GM18951 (cell line): Measurements from ENCODE around the gene PRCC.

Experiments used
- POLR2A ChIP-seq: IDR thresholded peaks from 4 replicates; pipeline ENCODE4 v1.6.1; 2011; ENCODE audit warnings: mild to moderate bottlenecking; ENCODE audit not compliant: insufficient read length, insufficient read depth; ENCODE audit errors: extremely low read depth
- in situ Hi-C: fragments of 300-500 bp; cut with MboI; formaldehyde crosslinking; loops from one replicate; pipeline ENCODE4 v1.12.0; 2022; ENCODE audit warnings: low sequenced_read_pairs, mixed read lengths, inconsistent platforms; ENCODE audit not compliant: unreplicated experiment

Gene PRCC

GRCh38 chr1:156833603-156834002 is 66.3 kb downstream of the PRCC start:
- TF ChIP-seq POLR2A: no peak
- in situ Hi-C loops: no loop called here

DNA sequence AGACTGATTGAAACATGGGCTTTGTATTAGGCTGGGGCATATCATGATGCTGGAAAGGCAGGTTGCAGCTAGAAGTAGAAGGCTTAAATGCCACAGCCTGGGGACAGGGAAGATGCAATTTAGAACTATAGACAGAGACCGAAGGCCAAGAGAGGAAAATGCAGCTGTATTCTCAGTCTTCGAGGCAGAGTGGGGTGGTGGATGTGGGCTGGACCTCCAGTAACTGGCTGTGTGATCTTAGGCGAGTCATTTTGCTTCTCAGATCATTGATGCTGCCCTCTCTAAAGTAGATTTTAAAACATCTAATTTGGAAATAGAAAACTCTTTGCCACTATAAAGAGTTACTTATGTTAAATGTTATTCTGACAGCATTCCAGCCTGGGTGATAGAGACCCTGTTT is 67.0 kb downstream of the PRCC start:
- TF ChIP-seq POLR2A: no peak
- in situ Hi-C loops: no loop called here

- TF ChIP-seq POLR2A: no peak
- in situ Hi-C loops: no loop called here
These were observed 68.8 kb downstream of the PRCC start for GRCh38 chr1:156836041-156836654.

DNA sequence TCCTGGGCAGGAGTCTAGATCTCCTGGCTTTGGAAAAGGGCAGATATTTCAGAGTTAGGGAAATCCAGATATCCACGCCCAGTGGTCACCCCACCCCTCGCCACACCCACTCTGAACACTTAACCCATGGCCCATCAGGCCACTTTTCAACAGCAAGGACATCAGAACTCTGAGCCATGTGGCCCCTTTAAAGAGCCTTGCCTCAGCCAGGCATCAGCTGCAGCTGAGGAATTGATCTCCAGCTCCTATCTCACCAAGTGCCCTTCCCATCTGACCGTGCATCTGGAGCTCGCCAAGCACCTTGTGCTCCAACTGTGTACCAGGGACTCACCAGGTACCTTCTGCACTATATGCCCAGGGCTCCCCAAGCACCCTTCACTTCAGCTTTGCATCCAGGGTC is 69.6 kb downstream of the PRCC start:
- in situ Hi-C loops: no loop called here

DNA sequence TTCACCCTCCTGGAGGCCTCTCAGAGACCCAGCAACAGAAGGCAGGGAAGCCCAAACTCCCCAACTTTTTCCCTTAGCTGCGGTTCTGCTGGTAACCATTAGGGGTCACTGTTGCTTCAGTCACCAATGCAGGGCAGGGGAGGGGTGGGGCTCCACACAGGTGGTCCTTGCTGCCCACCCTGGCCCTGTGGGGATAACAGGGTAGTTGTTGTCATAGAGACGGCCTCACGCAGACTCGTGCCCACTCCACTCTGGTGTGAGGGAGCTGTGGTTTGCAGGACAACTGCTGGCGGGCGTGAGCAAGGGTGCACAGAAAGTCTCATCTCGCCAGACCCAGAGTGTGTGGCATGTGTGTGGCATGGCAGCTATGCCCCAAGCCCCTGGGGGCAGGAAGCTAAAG is 71.6 kb downstream of the PRCC start:
- TF ChIP-seq POLR2A: no peak
- in situ Hi-C loops: no loop called here

More for the DNA sequence above, 69.6 kb downstream of the PRCC start:
- TF ChIP-seq POLR2A: no peak

- TF ChIP-seq POLR2A: no peak
- in situ Hi-C loops: no loop called here
These were observed 72.2 kb downstream of the PRCC start for GRCh38 chr1:156839426-156840109.

- no peak for TF ChIP-seq POLR2A
- in situ Hi-C loops: no loop called here
These were observed 73.0 kb downstream of the PRCC start for GRCh38 chr1:156840186-156840897.

DNA sequence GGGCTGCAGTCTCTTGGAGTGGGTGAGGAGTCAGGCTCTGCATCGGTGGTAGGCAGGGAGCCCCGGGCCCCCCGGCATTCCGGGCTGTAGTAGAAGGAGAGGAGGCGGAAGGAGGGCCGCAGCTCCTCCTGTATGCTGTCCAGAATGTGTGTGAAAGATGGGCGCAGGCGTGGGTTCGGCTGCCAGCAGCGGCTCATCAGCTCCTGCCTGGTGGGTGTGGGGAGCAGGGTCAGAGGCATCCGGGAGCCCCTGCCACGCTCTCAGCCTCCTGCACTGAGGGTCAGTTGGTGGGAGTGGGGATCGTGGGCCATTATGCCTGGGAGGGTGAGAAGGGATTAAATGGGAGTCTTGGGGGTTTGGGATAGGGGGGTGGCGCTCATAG is 73.6 kb downstream of the PRCC start:
- TF ChIP-seq POLR2A: no peak
- in situ Hi-C loops: no loop called here

- in situ Hi-C loops: no loop called here
- TF ChIP-seq POLR2A: no peak
These were observed 74.0 kb downstream of the PRCC start for GRCh38 chr1:156841295-156841855.

- in situ Hi-C loops: no loop called here
These were observed 75.4 kb downstream of the PRCC start for GRCh38 chr1:156842618-156843300.

GRCh38 chr1:156844102-156844501 is 76.8 kb downstream of the PRCC start:
- TF ChIP-seq POLR2A: no peak
- in situ Hi-C loops: no loop called here

More at GRCh38 chr1:156842618-156843300, 75.4 kb downstream of the PRCC start:
- TF ChIP-seq POLR2A: no peak

DNA sequence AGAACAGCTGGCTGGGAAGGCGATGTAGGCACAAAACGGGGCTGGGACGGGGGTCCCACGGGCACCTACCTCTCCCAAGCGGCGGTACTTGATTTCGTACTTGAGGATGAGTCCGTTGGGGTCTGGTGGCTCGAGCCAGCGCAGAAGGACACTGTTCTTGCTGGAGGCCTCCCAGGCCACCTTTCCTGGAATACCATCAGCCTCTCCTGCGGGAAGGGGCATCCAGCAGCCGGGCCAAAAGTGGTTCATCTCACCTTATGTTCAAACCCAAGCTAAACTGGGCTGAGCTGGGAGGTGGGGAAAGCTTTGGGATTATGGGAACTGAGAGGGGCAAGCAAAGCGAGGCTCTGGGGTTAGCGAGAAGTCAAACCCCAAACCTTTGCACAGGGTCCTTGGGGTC is 77.3 kb downstream of the PRCC start:
- in situ Hi-C loops: no loop called here

DNA sequence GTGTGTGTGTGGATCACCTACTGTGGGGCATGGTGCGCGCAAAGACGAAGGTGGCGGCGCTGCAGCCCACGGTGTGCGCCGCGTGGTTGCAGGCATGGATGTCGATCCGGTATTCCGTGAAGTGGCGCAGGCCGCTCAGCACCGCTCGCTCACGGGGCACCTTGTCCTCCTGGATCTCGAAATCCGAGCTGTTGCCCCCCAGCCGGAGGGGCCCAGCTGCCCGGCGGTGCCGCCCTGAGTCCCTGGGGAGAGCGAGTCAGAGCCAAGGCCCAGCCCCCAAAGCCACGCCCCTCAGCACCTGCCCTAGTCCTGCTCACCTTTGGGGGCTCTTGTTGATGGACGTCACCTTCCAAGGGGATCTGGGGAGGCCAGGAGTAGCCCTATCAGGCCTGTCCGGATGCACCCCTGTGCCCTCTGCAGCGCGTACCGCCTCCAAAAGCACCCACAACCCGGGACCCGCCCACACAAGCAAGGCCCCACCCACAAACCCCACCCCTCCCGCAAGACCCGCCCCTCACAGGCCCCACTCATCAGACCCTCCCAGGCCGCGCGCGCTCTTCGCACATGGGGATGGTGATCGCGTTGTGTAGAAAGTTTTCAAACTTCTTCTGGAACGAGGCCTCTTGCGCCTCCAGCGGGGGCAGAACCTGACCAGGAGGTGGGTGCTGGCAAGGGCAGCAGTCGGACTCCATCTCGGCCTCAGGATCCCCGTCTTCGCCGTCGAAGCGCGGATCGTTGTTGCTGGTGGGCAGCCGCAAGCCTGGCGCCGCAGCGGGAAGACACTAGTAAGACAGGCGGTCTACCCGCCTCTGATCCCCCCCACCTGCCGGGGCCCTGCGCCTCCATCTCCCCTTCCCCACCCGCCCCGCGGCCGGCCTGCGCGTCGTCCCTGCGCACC is 78.0 kb downstream of the PRCC start:
- no peak for TF ChIP-seq POLR2A
- in situ Hi-C loops: no loop called here

More for the DNA sequence above, 77.3 kb downstream of the PRCC start:
- no peak for TF ChIP-seq POLR2A
